Hepatocyte (in vitro differentiated cells): Measurements from ENCODE around the gene AIP. TPM values are rescaled to one million over a fixed set of nuclear protein-coding genes. Genes with fewer than 3 reads are reported as not detected.

Source experiments
- DNase-seq: peaks from one replicate; pipeline ENCODE4 v3.0.0-alpha.2; 2016; ENCODE audit warnings: low spot score
- H2AFZ ChIP-seq: fragments of 200-600 bp; sonication (generic); 2 replicates; pipeline ENCODE4 v1.6.0; 2016; ENCODE audit warnings: antibody characterized with exemption, mild to moderate bottlenecking
- H3K27ac ChIP-seq: fragments of 200-600 bp; sonication (generic); 2 replicates; pipeline ENCODE4 v1.5.1; 2016; ENCODE audit warnings: mild to moderate bottlenecking
- H3K27me3 ChIP-seq: fragments of 200-600 bp; sonication (generic); 2 replicates; pipeline ENCODE4 v1.6.1; 2016
- H3K36me3 ChIP-seq: fragments of 200-600 bp; sonication (generic); replicated peaks from 2 replicates; pipeline ENCODE4 v1.5.1; 2016; ENCODE audit warnings: low read depth; ENCODE audit not compliant: insufficient read depth
- H3K4me1 ChIP-seq: fragments of 200-600 bp; sonication (generic); 2 replicates; pipeline ENCODE4 v1.5.1; 2016; ENCODE audit warnings: mild to moderate bottlenecking, moderate library complexity; ENCODE audit not compliant: insufficient read depth
- H3K4me2 ChIP-seq: fragments of 200-600 bp; sonication (generic); 2 replicates; pipeline ENCODE4 v1.6.0; 2016
- H3K4me3 ChIP-seq: fragments of 200-600 bp; sonication (generic); 2 replicates; pipeline ENCODE4 v1.5.1; 2016; ENCODE audit warnings: mild to moderate bottlenecking
- H3K79me2 ChIP-seq: fragments of 200-600 bp; sonication (generic); 2 replicates; pipeline ENCODE4 v1.6.0; 2017; ENCODE audit warnings: mild to moderate bottlenecking
- H3K9me2 ChIP-seq: fragments of 200-600 bp; sonication (generic); replicated peaks from 2 replicates; pipeline ENCODE4 v1.6.0; 2017; ENCODE audit warnings: mild to moderate bottlenecking; ENCODE audit not compliant: insufficient read depth
- H3K9me3 ChIP-seq: fragments of 200-600 bp; sonication (generic); 2 replicates; pipeline ENCODE4 v1.5.1; 2016; ENCODE audit warnings: low read depth, mild to moderate bottlenecking
- H4K20me1 ChIP-seq: fragments of 200-600 bp; sonication (generic); 2 replicates; pipeline ENCODE4 v1.6.0; 2016; ENCODE audit warnings: mild to moderate bottlenecking; ENCODE audit not compliant: insufficient read depth, poor library complexity, severe bottlenecking
- EZH2 ChIP-seq: fragments of 200-600 bp; sonication (generic); IDR thresholded peaks from 2 replicates; pipeline ENCODE4 v1.6.1; 2016; ENCODE audit warnings: antibody characterized with exemption, mild to moderate bottlenecking, borderline replicate concordance
- EZH2phosphoT487 ChIP-seq: fragments of 200-600 bp; sonication (generic); IDR thresholded peaks from one replicate; pipeline ENCODE4 v1.6.1; 2018; ENCODE audit warnings: antibody characterized with exemption, mild to moderate bottlenecking, low read depth, moderate library complexity; ENCODE audit not compliant: unreplicated experiment, severe bottlenecking
- WGBS: methylation state at CpG from one replicate; pipeline ENCODE4 v1.1.6; 2016; ENCODE audit warnings: low lambda C conversion rate; ENCODE audit errors: missing lambda C conversion rate; 5-methylcytosine and 5-hydroxymethylcytosine counted together
- polyA plus RNA-seq: library from polyadenylated mRNA; unstranded; fragments of >200 nt; fragmentation: Nextera tagmentation; extraction: Ambion mirVana; gene quantifications from 2 replicates; pipeline ENCODE4 v1.2.1, GENCODE V29; 2016
- total RNA-seq: library from RNA; depleted of rRNA; stranded (reverse); fragments of >200 nt; gene quantifications from 2 replicates; pipeline ENCODE4 v1.2.3, GENCODE V29; 2014
- TF ChIP-seq, protein P1 (sequence below): fragments of 200-600 bp; sonication (generic); IDR thresholded peaks from 2 replicates; pipeline ENCODE4 v1.5.1; 2016; ENCODE audit warnings: antibody characterized with exemption, mild to moderate bottlenecking; ENCODE audit not compliant: poor library complexity

AIP gene
- total and polyA plus RNA-seq, 2 experiments from 2014 or later, result 35.3 to 45.2 TPM

DNA sequence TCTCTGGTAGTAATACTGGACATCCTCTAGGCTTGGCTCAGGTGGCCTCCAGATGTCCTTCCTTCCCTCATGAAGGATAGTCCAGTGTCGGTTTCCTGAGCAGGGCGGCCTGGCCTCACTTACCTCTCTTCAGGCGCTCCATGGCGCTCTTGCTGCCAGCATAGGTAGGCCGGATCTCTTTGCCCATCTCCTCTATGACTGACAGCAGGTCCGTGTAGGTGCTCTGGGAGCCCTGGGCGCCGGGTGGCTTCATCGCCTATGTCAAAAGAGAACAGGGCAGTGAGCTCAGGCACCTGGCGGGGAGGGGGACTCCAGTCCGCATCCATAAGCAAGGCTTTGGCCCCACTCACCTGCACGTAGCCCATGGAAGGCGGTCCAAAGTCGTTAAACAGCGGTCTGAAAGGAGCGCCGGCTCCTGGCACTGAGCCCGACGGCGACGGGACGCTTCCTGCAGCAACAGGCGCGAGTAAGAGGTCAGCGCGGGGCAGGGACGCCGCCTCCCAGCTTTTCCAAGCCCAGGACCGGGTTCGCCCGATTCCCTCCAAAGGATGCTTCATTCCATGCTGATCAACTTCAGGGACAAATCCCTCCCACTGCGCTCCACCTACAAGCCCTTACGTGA lies 24.5 kb downstream of the AIP start:
- 28% methylated on average over 32 of the region's 33 CpGs for WGBS
- H3K79me2 ChIP-seq, result peaks cover 22% of the 10 kb centered on the region
- peaks cover 9% of the 10 kb centered on the region for H4K20me1 ChIP-seq
- peak overlapping the region; percentile 30 for H3K4me3 ChIP-seq
- peak overlapping the region; percentile 20 for H2AFZ ChIP-seq
- no peaks in the 10 kb centered on the region for H3K36me3 ChIP-seq
- no peaks in the 10 kb centered on the region for H3K9me3 ChIP-seq
- no peaks in the 10 kb centered on the region for H3K9me2 ChIP-seq
- H3K27me3 ChIP-seq, result no peaks in the 10 kb centered on the region
- peak overlapping the region; percentile 98 for H3K27ac ChIP-seq
- peak overlapping the region; percentile 97 for H3K4me2 ChIP-seq
- peak; percentile 81 for DNase-seq
- peaks cover 22% of the 10 kb centered on the region for H3K4me1 ChIP-seq
- TF ChIP-seq EZH2phosphoT487 (no peak), EZH2 (no peak)
- TF ChIP-seq, protein P1, sequence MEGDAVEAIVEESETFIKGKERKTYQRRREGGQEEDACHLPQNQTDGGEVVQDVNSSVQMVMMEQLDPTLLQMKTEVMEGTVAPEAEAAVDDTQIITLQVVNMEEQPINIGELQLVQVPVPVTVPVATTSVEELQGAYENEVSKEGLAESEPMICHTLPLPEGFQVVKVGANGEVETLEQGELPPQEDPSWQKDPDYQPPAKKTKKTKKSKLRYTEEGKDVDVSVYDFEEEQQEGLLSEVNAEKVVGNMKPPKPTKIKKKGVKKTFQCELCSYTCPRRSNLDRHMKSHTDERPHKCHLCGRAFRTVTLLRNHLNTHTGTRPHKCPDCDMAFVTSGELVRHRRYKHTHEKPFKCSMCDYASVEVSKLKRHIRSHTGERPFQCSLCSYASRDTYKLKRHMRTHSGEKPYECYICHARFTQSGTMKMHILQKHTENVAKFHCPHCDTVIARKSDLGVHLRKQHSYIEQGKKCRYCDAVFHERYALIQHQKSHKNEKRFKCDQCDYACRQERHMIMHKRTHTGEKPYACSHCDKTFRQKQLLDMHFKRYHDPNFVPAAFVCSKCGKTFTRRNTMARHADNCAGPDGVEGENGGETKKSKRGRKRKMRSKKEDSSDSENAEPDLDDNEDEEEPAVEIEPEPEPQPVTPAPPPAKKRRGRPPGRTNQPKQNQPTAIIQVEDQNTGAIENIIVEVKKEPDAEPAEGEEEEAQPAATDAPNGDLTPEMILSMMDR, result no peak

DNA sequence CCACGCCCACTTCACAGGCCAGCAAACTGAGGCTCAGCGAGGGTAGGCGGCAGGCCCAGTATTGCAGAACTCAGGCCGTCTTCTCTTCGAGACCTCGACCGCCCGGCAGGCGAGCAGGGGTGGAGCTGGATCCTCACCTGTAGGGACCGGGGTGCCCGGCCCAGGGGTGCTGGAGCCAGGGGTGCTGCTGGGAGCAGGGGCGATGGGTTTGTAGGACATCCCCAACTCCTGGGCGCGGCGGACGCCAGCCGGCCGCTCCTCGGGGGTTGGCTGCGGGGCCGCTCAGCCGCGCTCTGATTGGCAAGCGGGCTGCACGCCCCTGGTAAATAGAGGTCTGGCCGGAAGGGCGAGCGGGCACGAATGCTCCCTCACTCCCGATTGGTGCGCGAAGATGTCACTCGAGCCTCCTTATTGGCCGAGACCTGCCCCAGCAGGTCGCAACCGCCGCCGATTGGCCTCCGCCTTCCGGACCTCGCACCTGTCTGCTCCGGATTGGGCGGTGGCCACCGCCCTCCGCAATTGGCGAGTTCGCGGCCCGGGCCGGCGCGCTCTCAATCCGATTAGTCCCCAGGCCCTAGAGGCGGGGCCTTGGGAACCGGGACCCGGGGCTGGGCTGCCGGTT lies 25.1 kb downstream of the AIP start, which contains the start of gene CDK2AP2:
CDK2AP2 (minus strand) TSS at position 299 of the 622 bp plus-strand sequence; CDS start at position 219, 80 bp downstream.
- peaks cover 9% of the 10 kb centered on the region for H4K20me1 ChIP-seq
- H3K4me1 ChIP-seq, result peaks cover 22% of the 10 kb centered on the region

DNA sequence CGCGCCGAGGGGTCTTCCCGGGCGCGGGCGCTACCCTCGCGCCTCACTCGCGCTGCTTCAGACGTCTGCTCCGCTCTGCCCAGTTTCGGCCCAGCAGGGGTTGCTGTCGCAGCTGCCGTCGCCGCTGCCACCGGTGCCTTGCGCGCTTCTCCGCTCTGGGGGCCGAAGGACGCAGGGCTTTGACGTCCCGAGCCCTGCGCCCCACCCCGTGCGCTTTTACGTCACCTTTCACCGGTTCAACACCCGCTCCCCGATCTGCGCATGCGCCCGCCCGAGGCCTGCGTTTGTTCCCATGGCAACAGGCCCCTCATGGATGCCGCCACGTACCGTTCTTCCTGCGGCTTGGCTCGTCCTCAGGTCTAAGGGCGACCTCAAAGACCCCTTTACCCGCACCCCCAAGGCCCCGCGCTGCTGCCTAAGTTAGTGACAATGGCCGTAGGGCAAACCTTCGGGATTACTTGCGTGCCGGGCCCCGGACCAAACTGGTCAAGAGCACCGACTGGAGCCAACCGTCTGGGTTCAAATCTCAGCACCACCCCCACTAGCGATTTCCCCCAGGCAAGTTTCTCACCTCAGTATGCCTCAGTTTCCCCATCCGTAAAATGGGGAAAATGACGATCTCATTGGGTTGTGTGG lies 25.8 kb downstream of the AIP start:
- peak overlapping the region; percentile 34 for H3K4me3 ChIP-seq
- H3K79me2 ChIP-seq, result peaks cover 15% of the 10 kb centered on the region
- peak overlapping the region; percentile 87 for H2AFZ ChIP-seq
- no peaks in the 10 kb centered on the region for H3K36me3 ChIP-seq
- H3K4me1 ChIP-seq, result peaks cover 22% of the 10 kb centered on the region
- peak overlapping the region; percentile 93 for H3K4me2 ChIP-seq
- TF ChIP-seq, protein P1, result no peak
- no peak for TF ChIP-seq EZH2
- no peak for TF ChIP-seq EZH2phosphoT487
- H3K27me3 ChIP-seq, result no peaks in the 10 kb centered on the region
- H4K20me1 ChIP-seq, result peaks cover 4% of the 10 kb centered on the region
- DNase-seq, result peak; percentile 99
- H3K9me2 ChIP-seq, result no peaks in the 10 kb centered on the region
- no peaks in the 10 kb centered on the region for H3K9me3 ChIP-seq
- 2% methylated on average over 55 of the region's 57 CpGs for WGBS
- H3K27ac ChIP-seq, result peak overlapping the region; percentile 95

More for the DNA sequence above, 25.1 kb downstream of the AIP start, which contains the start of gene CDK2AP2:
- Histone ChIP-seq H3K4me2 (peak within 1 kb of the TSS; percentile 97), H3K79me2 (peaks cover 22% of the 10 kb centered on the region), H3K4me3 (peak within 1 kb of the TSS; percentile 34), H3K9me3 (no peaks in the 10 kb centered on the region), H3K9me2 (no peaks in the 10 kb centered on the region), H3K27me3 (no peaks in the 10 kb centered on the region), H3K36me3 (no peaks in the 10 kb centered on the region), H2AFZ (peak within 1 kb of the TSS; percentile 87), H3K27ac (peak within 1 kb of the TSS; percentile 98)
- peak; percentile 98 for DNase-seq
- WGBS, result under 1% methylated on average over 55 of the region's 57 CpGs
- TF ChIP-seq EZH2 (no peak), EZH2phosphoT487 (no peak)
- TF ChIP-seq, protein P1, result no peak
